HG03575 (cell line): ENCODE measurements around the gene STX7.
A peak's percentile ranks its signal among the peaks of the same experiment; 100 is the strongest.

Experiments used
- ATAC-seq: cut with Tn5 transposase; IDR thresholded peaks from one replicate; pipeline ENCODE4 v1.9.1; 2021; ENCODE audit not compliant: unreplicated experiment, insufficient number of reproducible peaks, low FRiP score; ENCODE audit errors: extremely low read depth

Gene STX7

GRCh38 chr6:132511210-132511830 is 1.6 kb downstream of the STX7 start:
- ATAC-seq: no peak

- no peak for ATAC-seq
These were observed 5.8 kb downstream of the STX7 start for GRCh38 chr6:132506869-132507808.

GRCh38 chr6:132506461-132506860 is 6.5 kb downstream of the STX7 start:
- ATAC-seq: no peak

- ATAC-seq: no peak
These were observed 7.8 kb downstream of the STX7 start for GRCh38 chr6:132505158-132505557.

GRCh38 chr6:132504757-132505156 is 8.2 kb downstream of the STX7 start:
- ATAC-seq: no peak

GRCh38 chr6:132499757-132500156 is 13.2 kb downstream of the STX7 start:
- ATAC-seq: no peak

- peak; percentile 37 for ATAC-seq
These were observed 14.3 kb downstream of the STX7 start for GRCh38 chr6:132498638-132499037.

- no peak for ATAC-seq
These were observed 16.3 kb downstream of the STX7 start for GRCh38 chr6:132496519-132497180.

GRCh38 chr6:132495604-132496079 is 17.3 kb downstream of the STX7 start:
- ATAC-seq: peak; percentile 37

- ATAC-seq: no peak
These were observed 18.0 kb downstream of the STX7 start for GRCh38 chr6:132494954-132495353.

- no peak for ATAC-seq
These were observed 21.0 kb downstream of the STX7 start for GRCh38 chr6:132491881-132492280.

- no peak for ATAC-seq
These were observed 21.6 kb downstream of the STX7 start for GRCh38 chr6:132491303-132491702.

GRCh38 chr6:132490478-132491204 is 22.3 kb downstream of the STX7 start:
- ATAC-seq: no peak

- ATAC-seq: no peak
These were observed 22.9 kb downstream of the STX7 start for GRCh38 chr6:132490024-132490423.

GRCh38 chr6:132489376-132489775 is 23.5 kb downstream of the STX7 start:
- ATAC-seq: no peak

GRCh38 chr6:132487762-132488161 is 25.2 kb downstream of the STX7 start:
- no peak for ATAC-seq

- ATAC-seq: no peak
These were observed 28.3 kb downstream of the STX7 start for GRCh38 chr6:132484680-132485018.

GRCh38 chr6:132483779-132484679 is 28.9 kb downstream of the STX7 start:
- peak; percentile 82 for ATAC-seq
